ENCODE measurements around the gene CHST9. TPM values are rescaled to one million over a fixed set of nuclear protein-coding genes. Genes with fewer than 3 reads are reported as not detected.

Gene CHST9
- total and polyA plus RNA-seq, 2 experiments from 2014 or later = 15.5 to 16.8 TPM

- no peak overlapping the region for H2AFZ ChIP-seq
- H3K27ac Mint-ChIP-seq = no peak overlapping the region; the same call in 1 of the 2 replicates
- peaks cover under 1% of the 10 kb centered on the region for H3K27me3 Mint-ChIP-seq (ENCODE audit: insufficient read depth, low read depth, poor library complexity)
- peaks cover 7% of the 10 kb centered on the region for H3K4me1 Mint-ChIP-seq
- H3K4me2 ChIP-seq = no peak overlapping the region
- peaks cover 12% of the 10 kb centered on the region; the same call in 1 of the 2 replicates for H3K4me1 ChIP-seq (ENCODE audit: insufficient read depth)
- H3K4me3 ChIP-seq = no peak overlapping the region
- no peak overlapping the region for H3K4me3 Mint-ChIP-seq
- H3K9me2 ChIP-seq (ENCODE audit: insufficient read depth) = no peaks in the 10 kb centered on the region
- no peak overlapping the region for H3K27ac ChIP-seq (ENCODE audit: low read depth)
- TF ChIP-seq ZNF114 (CRISPR knock-in tag; IDR thresholded peaks at IDR 0.05) = no peak
- no peak for TF ChIP-seq CTCF (conservative IDR thresholded peaks at IDR 0.05; ENCODE audit: low read depth in 2 of 2)
- no peak for TF ChIP-seq CREB1 (CRISPR knock-in tag; IDR thresholded peaks at IDR 0.05; ENCODE audit: low read depth)
- no peak for TF ChIP-seq NANOG (IDR thresholded peaks at IDR 0.05; ENCODE audit: borderline replicate concordance)
- TF ChIP-seq ZNF462 (CRISPR knock-in tag; IDR thresholded peaks at IDR 0.05) = no peak
- TF ChIP-seq STAT1 (IDR thresholded peaks at IDR 0.05; ENCODE audit: unreplicated experiment) = no peak
- no peak for TF ChIP-seq EZH2phosphoT487 (IDR thresholded peaks at IDR 0.05; ENCODE audit: unreplicated experiment)
- no peak for TF ChIP-seq EZH2 (IDR thresholded peaks at IDR 0.05; ENCODE audit: low read depth, unreplicated experiment)
- no peak for TF ChIP-seq JUNB (IDR thresholded peaks at IDR 0.05; ENCODE audit: unreplicated experiment)
- no peak for TF ChIP-seq POLR2AphosphoS5 (IDR thresholded peaks at IDR 0.05; ENCODE audit: low read depth)
- no peak for TF ChIP-seq ZNF331 (CRISPR knock-in tag; IDR thresholded peaks at IDR 0.05; ENCODE audit: low read depth)
- TF ChIP-seq ETS1 (IDR thresholded peaks at IDR 0.05) = no peak
- TF ChIP-seq REST (IDR thresholded peaks at IDR 0.05; ENCODE audit: unreplicated experiment) = no peak
- peaks cover 3% of the 10 kb centered on the region; the same call in 2 of the 3 replicates for H3K36me3 Mint-ChIP-seq (ENCODE audit: low read depth)
- no peaks in the 10 kb centered on the region for H4K20me1 ChIP-seq (replicated peaks; ENCODE audit: insufficient read depth)
- H3K27me3 ChIP-seq (ENCODE audit: insufficient read depth) = no peaks in the 10 kb centered on the region
- no peaks in the 10 kb centered on the region for H3K36me3 ChIP-seq (ENCODE audit: insufficient read depth)
- H3K9me3 Mint-ChIP-seq = peaks cover 6% of the 10 kb centered on the region; the same call in 2 of the 3 replicates
- ATAC-seq (no peak), DNase-seq (ENCODE audit: low spot score) (no peak)
- no peaks in the 10 kb centered on the region for H3F3A ChIP-seq (replicated peaks; ENCODE audit: low read depth)
- no peaks in the 10 kb centered on the region for H3K79me2 ChIP-seq (replicated peaks; ENCODE audit: insufficient read depth)
Measured at GRCh38 chr18:27142891-27143290, 42.2 kb downstream of the CHST9 start.
